Panc1 (cell line): ENCODE results near the gene ROBO1. TPM values are rescaled to one million over a fixed set of nuclear protein-coding genes. Genes with fewer than 3 reads are reported as not detected.
"Not testable (repeated sequence)": the region's sequence is repeated elsewhere in the genome, so short reads cannot be mapped to it uniquely, and the experiment has no call there.

Experiments used
- ATAC-seq: fragments of 200-7000 bp; cut with Tn5 transposase; 2 replicates; pipeline ENCODE4 v1.9.1; 2020; ENCODE audit warnings: mild to moderate bottlenecking, moderate library complexity
- BruUV-seq: library from RNA; stranded (reverse); fragments of 400-500 nt; replicated peaks from 2 replicates; lab custom pipeline; 2021; lab: Mats Ljungman, UMichigan
- CTCF ChIA-PET: fragments of 300-600 bp; sonication (Branson Sonifier 250); formaldehyde crosslinking; loops from one replicate; lab custom pipeline; 2022; ENCODE audit warnings: antibody characterized with exemption; lab: Charles Lee
- POLR2A ChIA-PET: fragments of 300-600 bp; sonication (Branson Sonifier 250); formaldehyde crosslinking; loops from one replicate; lab custom pipeline; 2022; ENCODE audit warnings: antibody characterized with exemption; lab: Charles Lee
- DNase-seq: peaks from one replicate; pipeline ENCODE4 v3.0.0-alpha.2; 2010; ENCODE audit warnings: low read depth, low spot score
- H3K27ac ChIP-seq: 2 replicates; pipeline ENCODE4 v1.5.1; 2011; ENCODE audit warnings: mild to moderate bottlenecking, low read length, inconsistent platforms
- H3K27me3 ChIP-seq: fragments of 200-500 bp; sonication (Bioruptor generic); 2 replicates; pipeline ENCODE4 v1.6.0; 2014; ENCODE audit warnings: low read length, inconsistent platforms; ENCODE audit not compliant: control insufficient read depth, insufficient read depth
- H3K36me3 ChIP-seq: fragments of 200-500 bp; sonication (Bioruptor generic); 2 replicates; pipeline ENCODE4 v1.5.1; 2014; ENCODE audit warnings: inconsistent platforms, mild to moderate bottlenecking, low read length, moderate library complexity; ENCODE audit not compliant: control insufficient read depth, insufficient read depth
- H3K4me1 ChIP-seq: 2 replicates; pipeline ENCODE4 v1.5.1; 2011; ENCODE audit warnings: inconsistent platforms, mild to moderate bottlenecking, low read length, moderate library complexity; ENCODE audit not compliant: control insufficient read depth, insufficient read depth
- H3K4me3 ChIP-seq, 2 experiments: 2 replicates each; pipeline ENCODE4 v1.5.1; 2011 to 2012; ENCODE audit warnings: low read depth in 2 of 2, low read length in 2 of 2, mild to moderate bottlenecking in 2 of 2, inconsistent platforms in 1 of 2, moderate library complexity in 1 of 2
- H3K9me3 ChIP-seq: fragments of 200-500 bp; sonication (Bioruptor generic); 2 replicates; pipeline ENCODE4 v1.5.1; 2014; ENCODE audit warnings: low read depth, mild to moderate bottlenecking, inconsistent platforms, low read length, moderate library complexity; ENCODE audit not compliant: control insufficient read depth, insufficient read depth
- POLR2AphosphoS5 ChIP-seq: IDR thresholded peaks from 2 replicates; pipeline ENCODE4 v1.6.1; 2012; ENCODE audit warnings: mild to moderate bottlenecking, low read depth, low read length, moderate library complexity
- SIN3A ChIP-seq: IDR thresholded peaks from 2 replicates; pipeline ENCODE4 v1.6.1; 2012; ENCODE audit warnings: low read depth, mild to moderate bottlenecking, low read length, moderate library complexity, borderline replicate concordance; ENCODE audit not compliant: insufficient read depth
- TCF7L2 ChIP-seq: IDR thresholded peaks from 2 replicates; pipeline ENCODE4 v1.6.1; 2011; ENCODE audit warnings: mild to moderate bottlenecking, low read depth, low read length, inconsistent platforms
- in situ Hi-C: cut with HindIII; loops from 2 replicates; pipeline ENCODE4 v1.10.0; 2016; ENCODE audit warnings: low sequenced_read_pairs, low pct_unique_long_range_greater_than_20kb
- intact Hi-C: fragments of 100-400 bp; cut with micrococcal nuclease; formaldehyde crosslinking; loops from one replicate; pipeline ENCODE4 v1.10.0; 2022; ENCODE audit not compliant: unreplicated experiment
- total RNA-seq: library from RNA; stranded (reverse); gene quantifications from one replicate; pipeline ENCODE4 v1.2.1, GENCODE V29; 2021; ENCODE audit not compliant: unreplicated experiment
- TF ChIP-seq, protein P1 (sequence below): fragments of 450-650 bp; IDR thresholded peaks from 2 replicates; pipeline ENCODE4 v1.5.1; 2017; ENCODE audit warnings: mild to moderate bottlenecking
- TF ChIP-seq, protein P2 (sequence below), 2 experiments: IDR thresholded peaks; 2 replicates each; pipeline ENCODE4 v1.6.1; 2011 to 2012; ENCODE audit warnings: low read depth in 2 of 2, control low read depth in 1 of 2, low read length in 1 of 2, mild to moderate bottlenecking in 1 of 2, moderate library complexity in 1 of 2; ENCODE audit not compliant: insufficient read depth in 1 of 2

Gene ROBO1
- total RNA-seq, 1 experiment from 2014 or later, result 61.6 TPM

DNA sequence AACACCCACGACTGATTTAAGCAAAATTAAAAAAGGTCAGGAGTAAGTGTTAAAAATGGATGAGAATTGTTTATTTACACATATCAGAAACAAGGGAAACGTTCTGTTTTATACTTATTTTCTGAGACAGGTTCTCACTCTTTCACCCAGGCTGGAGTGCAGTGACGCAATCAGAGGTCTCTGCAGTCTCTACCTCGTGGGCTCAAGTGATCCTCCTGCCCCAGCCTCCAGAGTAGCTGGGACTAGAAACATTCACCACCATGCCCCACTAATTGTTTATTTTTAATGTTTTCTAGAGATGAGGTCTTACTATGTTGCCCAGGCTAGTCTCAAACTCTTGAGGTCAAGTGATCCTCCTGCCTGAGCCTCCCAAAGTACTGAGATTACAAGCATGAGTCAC is 1080.3 kb downstream of the ROBO1 start:
- Histone ChIP-seq H3K4me1 (no peaks in the 10 kb centered on the region), H3K4me3 (no peak overlapping the region), H3K9me3 (no peaks in the 10 kb centered on the region), H3K27ac (no peak overlapping the region), H3K27me3 (no peaks in the 10 kb centered on the region), H3K36me3 (no peaks in the 10 kb centered on the region)
- ChIA-PET POLR2A (no interaction called here), CTCF (no interaction called here)
- intact Hi-C loops (no loop called here), in situ Hi-C loops (no loop called here)
- no peak for TF ChIP-seq TCF7L2
- TF ChIP-seq, protein P1, sequence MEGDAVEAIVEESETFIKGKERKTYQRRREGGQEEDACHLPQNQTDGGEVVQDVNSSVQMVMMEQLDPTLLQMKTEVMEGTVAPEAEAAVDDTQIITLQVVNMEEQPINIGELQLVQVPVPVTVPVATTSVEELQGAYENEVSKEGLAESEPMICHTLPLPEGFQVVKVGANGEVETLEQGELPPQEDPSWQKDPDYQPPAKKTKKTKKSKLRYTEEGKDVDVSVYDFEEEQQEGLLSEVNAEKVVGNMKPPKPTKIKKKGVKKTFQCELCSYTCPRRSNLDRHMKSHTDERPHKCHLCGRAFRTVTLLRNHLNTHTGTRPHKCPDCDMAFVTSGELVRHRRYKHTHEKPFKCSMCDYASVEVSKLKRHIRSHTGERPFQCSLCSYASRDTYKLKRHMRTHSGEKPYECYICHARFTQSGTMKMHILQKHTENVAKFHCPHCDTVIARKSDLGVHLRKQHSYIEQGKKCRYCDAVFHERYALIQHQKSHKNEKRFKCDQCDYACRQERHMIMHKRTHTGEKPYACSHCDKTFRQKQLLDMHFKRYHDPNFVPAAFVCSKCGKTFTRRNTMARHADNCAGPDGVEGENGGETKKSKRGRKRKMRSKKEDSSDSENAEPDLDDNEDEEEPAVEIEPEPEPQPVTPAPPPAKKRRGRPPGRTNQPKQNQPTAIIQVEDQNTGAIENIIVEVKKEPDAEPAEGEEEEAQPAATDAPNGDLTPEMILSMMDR, result no peak
- TF ChIP-seq, protein P2, sequence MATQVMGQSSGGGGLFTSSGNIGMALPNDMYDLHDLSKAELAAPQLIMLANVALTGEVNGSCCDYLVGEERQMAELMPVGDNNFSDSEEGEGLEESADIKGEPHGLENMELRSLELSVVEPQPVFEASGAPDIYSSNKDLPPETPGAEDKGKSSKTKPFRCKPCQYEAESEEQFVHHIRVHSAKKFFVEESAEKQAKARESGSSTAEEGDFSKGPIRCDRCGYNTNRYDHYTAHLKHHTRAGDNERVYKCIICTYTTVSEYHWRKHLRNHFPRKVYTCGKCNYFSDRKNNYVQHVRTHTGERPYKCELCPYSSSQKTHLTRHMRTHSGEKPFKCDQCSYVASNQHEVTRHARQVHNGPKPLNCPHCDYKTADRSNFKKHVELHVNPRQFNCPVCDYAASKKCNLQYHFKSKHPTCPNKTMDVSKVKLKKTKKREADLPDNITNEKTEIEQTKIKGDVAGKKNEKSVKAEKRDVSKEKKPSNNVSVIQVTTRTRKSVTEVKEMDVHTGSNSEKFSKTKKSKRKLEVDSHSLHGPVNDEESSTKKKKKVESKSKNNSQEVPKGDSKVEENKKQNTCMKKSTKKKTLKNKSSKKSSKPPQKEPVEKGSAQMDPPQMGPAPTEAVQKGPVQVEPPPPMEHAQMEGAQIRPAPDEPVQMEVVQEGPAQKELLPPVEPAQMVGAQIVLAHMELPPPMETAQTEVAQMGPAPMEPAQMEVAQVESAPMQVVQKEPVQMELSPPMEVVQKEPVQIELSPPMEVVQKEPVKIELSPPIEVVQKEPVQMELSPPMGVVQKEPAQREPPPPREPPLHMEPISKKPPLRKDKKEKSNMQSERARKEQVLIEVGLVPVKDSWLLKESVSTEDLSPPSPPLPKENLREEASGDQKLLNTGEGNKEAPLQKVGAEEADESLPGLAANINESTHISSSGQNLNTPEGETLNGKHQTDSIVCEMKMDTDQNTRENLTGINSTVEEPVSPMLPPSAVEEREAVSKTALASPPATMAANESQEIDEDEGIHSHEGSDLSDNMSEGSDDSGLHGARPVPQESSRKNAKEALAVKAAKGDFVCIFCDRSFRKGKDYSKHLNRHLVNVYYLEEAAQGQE (IDR thresholded peaks at IDR 0.05; ENCODE audit: insufficient read depth in 1 of 2, low read depth in 2 of 2, low read length in 1 of 2), result no peak
- no peak for TF ChIP-seq SIN3A
- TF ChIP-seq POLR2AphosphoS5, result no peak
- DNase-seq, result no peak
- BruUV-seq, result no TSS peak
- no peak for ATAC-seq

DNA sequence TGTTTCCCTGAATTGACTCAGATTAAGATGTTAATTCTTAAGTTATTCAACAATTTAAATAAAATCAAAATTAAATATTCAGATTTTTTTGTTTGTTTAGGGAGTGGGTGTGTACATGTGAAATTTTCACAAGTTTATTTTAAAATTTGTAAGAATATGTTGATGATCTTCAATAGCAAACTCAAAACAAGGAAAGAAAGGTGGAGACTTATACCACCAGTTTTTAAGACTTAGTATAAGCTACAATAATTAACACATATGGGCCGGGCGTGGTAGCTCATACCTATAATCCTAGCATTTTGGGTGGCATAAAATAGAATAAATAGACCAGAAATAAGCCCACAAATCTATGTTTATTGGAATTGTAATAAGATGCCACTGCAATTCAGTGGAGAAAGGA is 1084.5 kb downstream of the ROBO1 start:
- ATAC-seq (no peak), DNase-seq (no peak)
- Histone ChIP-seq H3K4me3 (no peak overlapping the region), H3K27ac (no peak overlapping the region), H3K9me3 (no peaks in the 10 kb centered on the region), H3K27me3 (no peaks in the 10 kb centered on the region), H3K36me3 (no peaks in the 10 kb centered on the region), H3K4me1 (no peaks in the 10 kb centered on the region)
- intact Hi-C loops, result no loop called here
- ChIA-PET CTCF (no interaction called here), POLR2A (no interaction called here)
- no peak for TF ChIP-seq POLR2AphosphoS5
- no peak for TF ChIP-seq SIN3A
- TF ChIP-seq, protein P1, result no peak
- TF ChIP-seq, protein P2 (IDR thresholded peaks at IDR 0.05; ENCODE audit: insufficient read depth in 1 of 2, low read depth in 2 of 2, low read length in 1 of 2), result no peak
- TF ChIP-seq TCF7L2, result no peak
- in situ Hi-C loops, result no loop called here
- BruUV-seq, result no TSS peak

DNA sequence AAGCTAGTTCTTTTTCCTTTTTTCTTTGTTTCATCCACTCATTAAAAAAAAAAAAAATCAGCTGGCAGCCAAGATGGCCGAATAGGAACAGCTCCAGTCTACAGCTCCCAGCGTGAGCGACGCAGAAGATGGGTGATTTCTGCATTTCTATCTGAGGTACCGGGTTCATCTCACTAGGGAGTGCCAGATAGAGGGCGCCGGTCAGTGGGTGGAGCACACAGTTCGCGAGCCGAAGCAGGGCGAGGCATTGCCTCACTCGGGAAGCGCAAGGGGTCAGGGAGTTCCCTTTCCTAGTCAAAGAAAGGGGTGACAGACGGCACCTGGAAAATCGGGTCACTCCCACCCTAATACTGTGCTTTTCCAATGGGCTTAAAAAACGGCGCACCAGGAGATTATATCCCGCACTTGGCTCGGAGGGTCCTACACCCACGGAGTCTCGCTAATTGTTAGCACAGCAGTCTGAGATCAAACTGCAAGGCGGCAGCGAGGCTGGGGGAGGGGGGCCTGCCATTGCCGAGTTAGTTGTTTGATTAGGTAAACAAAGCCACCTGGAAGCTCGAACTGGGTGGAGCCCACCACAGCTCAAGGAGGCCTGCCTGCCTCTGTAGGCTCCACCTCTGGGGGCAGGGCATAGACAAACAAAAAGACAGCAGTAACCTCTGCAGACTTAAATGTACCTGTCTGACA is 1092.5 kb downstream of the ROBO1 start:
- POLR2A ChIA-PET, result interaction anchor here (0.7 kb wide), 1 partner anchor 165 kb away, joined by 6 read pairs; no protein-coding TSS in a partner anchor
- H3K36me3 ChIP-seq, DNase-seq, CTCF ChIA-PET, H3K27me3 ChIP-seq, intact Hi-C loops, H3K4me3 ChIP-seq, in situ Hi-C loops, H3K27ac ChIP-seq, H3K9me3 ChIP-seq, ATAC-seq, BruUV-seq, H3K4me1 ChIP-seq: not testable (repeated sequence)
